GM20000 (cell line): ENCODE measurements around the gene RSPO3.

Experiments used
- DNase-seq: peaks from one replicate; pipeline ENCODE4 v3.0.0; 2012; ENCODE audit warnings: low spot score
- CTCF ChIP-seq: IDR thresholded peaks from 2 replicates; pipeline ENCODE4 v1.5.1; 2012; ENCODE audit warnings: mild to moderate bottlenecking, control low read depth; ENCODE audit errors: extremely low read depth, missing control alignments

The RSPO3 gene

GRCh38 chr6:127160484-127160883 lies 42.0 kb downstream of the RSPO3 start:
- no peak for DNase-seq
- TF ChIP-seq CTCF, result no peak

GRCh38 chr6:127162836-127163235 lies 44.4 kb downstream of the RSPO3 start:
- TF ChIP-seq CTCF, result no peak
- DNase-seq, result no peak

GRCh38 chr6:127164036-127164435 lies 45.6 kb downstream of the RSPO3 start:
- DNase-seq, result no peak
- no peak for TF ChIP-seq CTCF

GRCh38 chr6:127164565-127164964 lies 46.1 kb downstream of the RSPO3 start:
- DNase-seq, result no peak
- TF ChIP-seq CTCF, result no peak

DNA sequence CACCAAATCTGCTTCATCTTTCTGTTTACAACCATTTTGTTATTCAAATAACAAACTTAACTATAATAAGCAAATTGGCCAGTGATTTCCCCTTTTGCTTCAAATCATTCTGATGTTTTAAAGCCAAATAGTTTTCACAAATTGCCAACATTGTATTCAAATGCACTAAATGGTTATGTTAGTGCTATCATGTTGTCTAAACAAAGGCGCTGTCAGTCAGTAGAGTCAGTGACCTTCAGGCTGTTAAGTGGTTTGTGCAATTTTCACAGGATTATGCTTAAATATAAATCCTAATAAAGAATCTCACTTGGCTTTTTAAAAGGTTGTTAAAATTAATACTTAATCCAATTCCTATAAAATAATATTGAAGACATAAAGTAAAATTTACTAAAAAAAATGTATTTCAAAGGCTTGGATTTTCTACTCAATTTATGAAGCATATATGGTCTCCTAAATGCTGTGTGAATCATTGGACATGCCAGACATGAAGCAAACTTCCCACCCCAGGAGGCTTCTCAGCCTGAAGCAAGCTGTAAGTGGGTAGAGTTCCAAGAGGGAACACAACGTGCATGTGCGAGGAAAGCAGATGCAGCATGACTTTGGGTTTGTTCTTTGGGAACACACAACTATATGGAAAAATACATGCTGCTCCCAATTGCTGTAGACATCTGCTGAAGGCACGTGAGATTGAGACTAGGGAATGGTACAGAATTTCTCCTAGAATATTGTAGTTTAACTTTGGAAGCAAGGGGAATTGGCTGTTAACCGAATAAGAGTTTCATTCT lies 54.9 kb downstream of the RSPO3 start:
- DNase-seq, result no peak
- TF ChIP-seq CTCF, result no peak

- no peak for DNase-seq
- no peak for TF ChIP-seq CTCF
Observed at GRCh38 chr6:127176146-127176545, 57.7 kb downstream of the RSPO3 start.

DNA sequence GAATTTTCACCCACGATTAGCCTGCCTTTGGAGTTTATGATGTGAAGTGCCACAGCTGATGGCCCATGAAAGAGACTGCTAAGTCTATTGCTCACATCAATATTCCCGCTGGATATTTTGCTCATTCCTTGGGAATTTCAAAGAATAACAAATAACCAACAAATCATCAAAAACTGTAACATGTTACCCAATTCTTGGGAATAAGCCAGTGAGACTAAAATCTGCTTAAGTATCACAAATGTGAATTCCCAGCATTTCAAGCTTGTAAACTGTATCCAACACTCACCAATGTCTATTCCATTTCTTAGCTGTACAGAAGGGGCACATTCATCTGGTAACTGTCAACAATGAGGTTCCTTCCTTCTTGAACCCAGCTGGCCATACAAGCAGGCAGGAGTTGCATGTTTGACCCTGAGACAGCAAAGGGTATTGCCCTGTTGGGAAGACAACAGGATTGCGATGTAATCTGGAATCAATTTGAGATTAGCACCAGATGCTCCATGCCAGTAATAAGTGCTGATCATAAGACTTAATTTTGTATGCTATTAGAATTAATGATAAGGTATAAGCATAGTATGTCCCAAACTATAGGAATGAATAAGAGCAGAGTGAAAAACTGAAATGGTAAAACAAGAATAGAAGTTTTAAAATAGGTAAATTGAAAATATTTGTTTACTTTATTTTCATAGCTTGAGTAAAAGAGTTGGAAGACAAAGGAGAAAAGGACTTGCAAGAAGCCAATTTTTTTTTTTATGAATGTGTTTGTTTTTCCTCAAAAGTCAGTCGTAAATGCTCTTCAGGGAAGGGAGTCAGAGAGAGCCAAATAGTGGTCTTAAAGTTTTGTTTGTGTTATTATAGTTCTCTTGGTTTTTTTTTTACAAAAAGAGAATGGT lies 58.8 kb downstream of the RSPO3 start:
- no peak for DNase-seq
- no peak for TF ChIP-seq CTCF
